HepG2 (cell line): ENCODE results near the gene RAB30. TPM values are rescaled to one million over a fixed set of nuclear protein-coding genes. Genes with fewer than 3 reads are reported as not detected.

Experiments
- AGO1 ChIP-seq: fragments of 200-400 bp; formaldehyde crosslinking; IDR thresholded peaks from 2 replicates; pipeline ENCODE4 v1.6.1; 2017; ENCODE audit warnings: mild to moderate bottlenecking, low read depth, low read length, moderate library complexity; ENCODE audit not compliant: poor library complexity, severe bottlenecking
- BATF2 ChIP-seq: sonication (generic); formaldehyde crosslinking; IDR thresholded peaks from 2 replicates; pipeline ENCODE4 v1.8.0; 2022; ENCODE audit warnings: mild to moderate bottlenecking, missing genetic modification reagents, moderate library complexity
- BHLHE40 ChIP-seq: IDR thresholded peaks from 2 replicates; pipeline ENCODE4 v1.6.1; 2011; ENCODE audit warnings: low read length, improper control_type of control experiment
- CBX1 ChIP-seq: IDR thresholded peaks from one replicate; pipeline ENCODE4 v1.6.1; 2016; ENCODE audit warnings: antibody characterized with exemption, low read depth
- CHD4 ChIP-seq: fragments of 200-600 bp; sonication (generic); IDR thresholded peaks from 2 replicates; pipeline ENCODE4 v1.7.0; 2017; ENCODE audit warnings: mild to moderate bottlenecking, low read length, borderline replicate concordance
- FOXJ3 ChIP-seq: sonication (generic); formaldehyde crosslinking; IDR thresholded peaks from 2 replicates; pipeline ENCODE4 v1.4.0; 2020; ENCODE audit warnings: missing genetic modification reagents, mild to moderate bottlenecking, borderline replicate concordance
- KAT2B ChIP-seq: fragments of 150-350 bp; IDR thresholded peaks from 2 replicates; pipeline ENCODE4 v1.6.1; 2014; ENCODE audit warnings: low read depth, low read length, borderline replicate concordance
- KLF16 ChIP-seq, 2 experiments: sonication (generic) in 1 of 2; formaldehyde crosslinking in 1 of 2; IDR thresholded peaks; 2 replicates each; pipeline versions ENCODE4 v1.6.1 to v1.8.0; 2016 to 2023; ENCODE audit warnings: missing genetic modification reagents in 2 of 2, missing compliant biosample characterization in 1 of 2
- MZF1 ChIP-seq: sonication (generic); formaldehyde crosslinking; IDR thresholded peaks from 2 replicates; pipeline ENCODE4 v1.8.1; 2023; ENCODE audit warnings: mild to moderate bottlenecking, missing genetic modification reagents, borderline replicate concordance
- NFE2 ChIP-seq: sonication (generic); formaldehyde crosslinking; IDR thresholded peaks from 2 replicates; pipeline ENCODE4 v1.4.0; 2020; ENCODE audit warnings: missing genetic modification reagents
- NR1H2 ChIP-seq: sonication (generic); formaldehyde crosslinking; IDR thresholded peaks from 2 replicates; pipeline ENCODE4 v1.8.1; 2022; ENCODE audit warnings: low read depth, missing genetic modification reagents, borderline replicate concordance
- PITX1 ChIP-seq: sonication (generic); formaldehyde crosslinking; IDR thresholded peaks from 2 replicates; pipeline ENCODE4 v1.5.1; 2020; ENCODE audit warnings: mild to moderate bottlenecking, missing genetic modification reagents
- SIX4 ChIP-seq: sonication (generic); formaldehyde crosslinking; IDR thresholded peaks from 2 replicates; pipeline ENCODE4 v1.4.0; 2020; ENCODE audit warnings: missing genetic modification reagents
- SP5 ChIP-seq: IDR thresholded peaks from 2 replicates; pipeline ENCODE4 v1.6.1; 2016; ENCODE audit warnings: low read depth, borderline replicate concordance
- UBTF ChIP-seq: sonication (generic); formaldehyde crosslinking; IDR thresholded peaks from 2 replicates; pipeline ENCODE4 v1.4.0; 2020; ENCODE audit warnings: mild to moderate bottlenecking, missing genetic modification reagents
- YEATS2 ChIP-seq: sonication (generic); formaldehyde crosslinking; IDR thresholded peaks from 2 replicates; pipeline ENCODE4 v1.4.0; 2020; ENCODE audit warnings: missing genetic modification reagents, borderline replicate concordance
- ZBTB42 ChIP-seq: sonication (generic); formaldehyde crosslinking; IDR thresholded peaks from 2 replicates; pipeline ENCODE4 v1.5.0; 2020; ENCODE audit warnings: mild to moderate bottlenecking, missing genetic modification reagents
- ZNF12 ChIP-seq: sonication (generic); formaldehyde crosslinking; IDR thresholded peaks from 2 replicates; pipeline ENCODE4 v1.5.0; 2020; ENCODE audit warnings: missing genetic modification reagents
- ZNF205 ChIP-seq: IDR thresholded peaks from 2 replicates; pipeline ENCODE4 v1.6.1; 2018; ENCODE audit warnings: missing biosample characterization, missing genetic modification reagents
- ZNF224 ChIP-seq: sonication (generic); formaldehyde crosslinking; IDR thresholded peaks from 2 replicates; pipeline ENCODE4 v1.5.0; 2020; ENCODE audit warnings: mild to moderate bottlenecking, missing genetic modification reagents
- ZNF292 ChIP-seq: sonication (generic); formaldehyde crosslinking; IDR thresholded peaks from 2 replicates; pipeline ENCODE4 v1.8.1; 2022; ENCODE audit warnings: mild to moderate bottlenecking, low read depth, missing genetic modification reagents, borderline replicate concordance
- ZNF446 ChIP-seq: sonication (generic); formaldehyde crosslinking; IDR thresholded peaks from 2 replicates; pipeline ENCODE4 v1.5.0; 2020; ENCODE audit warnings: mild to moderate bottlenecking, missing genetic modification reagents
- ZNF670 ChIP-seq: sonication (generic); formaldehyde crosslinking; IDR thresholded peaks from 2 replicates; pipeline ENCODE4 v1.8.0; 2022; ENCODE audit warnings: mild to moderate bottlenecking, missing genetic modification reagents, borderline replicate concordance
- ZNF672 ChIP-seq: sonication (generic); formaldehyde crosslinking; IDR thresholded peaks from 2 replicates; pipeline ENCODE4 v1.8.1; 2022; ENCODE audit warnings: missing genetic modification reagents
- polyA plus RNA-seq, 8 experiments: library from polyadenylated mRNA; depleted of rRNA in 3 of 8; stranded (reverse) in 7 of 8; unstranded in 1 of 8; fragments of >200 nt; fragmentation: Illumina TruSeq in 4 of 8; extraction: Trizol in 4 of 8; gene quantifications; 2 replicates each; pipeline versions ENCODE4 v1.2.1 to v1.2.3, GENCODE V29; 2011 to 2016; ENCODE audit warnings: low read depth in 4 of 8, missing spikeins in 1 of 8, mixed read lengths in 1 of 8; ENCODE audit not compliant: insufficient read depth in 1 of 8
- total RNA-seq, 5 experiments: library from RNA; depleted of rRNA; stranded (reverse); fragments of >200 nt; fragmentation: Illumina TruSeq; extraction: Trizol; gene quantifications; 2 replicates each; pipeline ENCODE4 v1.2.3, GENCODE V29; 2016; ENCODE audit warnings: low read depth in 1 of 5
- TF ChIP-seq, protein P1 (sequence below): IDR thresholded peaks from 2 replicates; pipeline ENCODE4 v1.6.1; 2016; ENCODE audit warnings: low read depth

RAB30 gene
- total and polyA plus RNA-seq, 2 of the 13 experiments (the other 11 are each of a cell fraction or from before 2014, with no cell fraction given): 3.7 to 5.0 TPM

GRCh38 chr11:82988936-82989627 is 82.6 kb downstream of the RAB30 start (continued):
- no peak for TF ChIP-seq ZNF670 (CRISPR knock-in tag)
- peak; percentile 87 for TF ChIP-seq PITX1 (CRISPR knock-in tag)
- TF ChIP-seq MZF1 (CRISPR knock-in tag): no peak
- TF ChIP-seq ZNF672 (CRISPR knock-in tag): no peak
- no peak for TF ChIP-seq UBTF (CRISPR knock-in tag)
- no peak for TF ChIP-seq KAT2B
- TF ChIP-seq ZBTB42 (CRISPR knock-in tag): peak; percentile 99
- TF ChIP-seq NFE2 (CRISPR knock-in tag): peak; percentile 60
- no peak for TF ChIP-seq YEATS2 (CRISPR knock-in tag)
- peak; percentile 63 for TF ChIP-seq CBX1
- TF ChIP-seq ZNF205 (CRISPR knock-in tag): peak; percentile 24; the same call in 1 of the 2 replicates
- peak; percentile 24; the same call in 1 of the 2 replicates for TF ChIP-seq SP5 (CRISPR knock-in tag)
- no peak for TF ChIP-seq AGO1
- no peak for TF ChIP-seq BHLHE40
- TF ChIP-seq FOXJ3: peak; percentile 66; the same call in 1 of the 2 replicates
- no peak for TF ChIP-seq KLF16 (CRISPR knock-in tag; IDR thresholded peaks at IDR 0.05)
- no peak; the same call in 1 of the 2 replicates for TF ChIP-seq SIX4 (CRISPR knock-in tag)
- no peak for TF ChIP-seq BATF2
- TF ChIP-seq ZNF292 (CRISPR knock-in tag): peak; percentile 98
- TF ChIP-seq NR1H2 (CRISPR knock-in tag): no peak
- TF ChIP-seq, protein P1, sequence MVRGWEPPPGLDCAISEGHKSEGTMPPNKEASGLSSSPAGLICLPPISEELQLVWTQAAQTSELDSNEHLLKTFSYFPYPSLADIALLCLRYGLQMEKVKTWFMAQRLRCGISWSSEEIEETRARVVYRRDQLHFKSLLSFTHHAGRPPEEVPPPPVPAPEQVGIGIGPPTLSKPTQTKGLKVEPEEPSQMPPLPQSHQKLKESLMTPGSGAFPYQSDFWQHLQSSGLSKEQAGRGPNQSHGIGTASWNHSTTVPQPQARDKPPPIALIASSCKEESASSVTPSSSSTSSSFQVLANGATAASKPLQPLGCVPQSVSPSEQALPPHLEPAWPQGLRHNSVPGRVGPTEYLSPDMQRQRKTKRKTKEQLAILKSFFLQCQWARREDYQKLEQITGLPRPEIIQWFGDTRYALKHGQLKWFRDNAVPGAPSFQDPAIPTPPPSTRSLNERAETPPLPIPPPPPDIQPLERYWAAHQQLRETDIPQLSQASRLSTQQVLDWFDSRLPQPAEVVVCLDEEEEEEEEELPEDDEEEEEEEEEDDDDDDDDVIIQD (CRISPR knock-in tag): peak; percentile 82; the same call in 1 of the 2 replicates
- no peak for TF ChIP-seq ZNF446 (CRISPR knock-in tag)
- TF ChIP-seq ZNF224 (CRISPR knock-in tag): no peak
- peak; percentile 98 for TF ChIP-seq ZNF12 (CRISPR knock-in tag)
- TF ChIP-seq CHD4: peak; percentile 23; the same call in 1 of the 2 replicates
